ENCODE measurements around the gene FBRSL1.

- no peak for TF ChIP-seq RXRA (IDR thresholded peaks at IDR 0.05)
- TF ChIP-seq YY1 (IDR thresholded peaks at IDR 0.05) = no peak
- TF ChIP-seq REST (IDR thresholded peaks at IDR 0.05) = no peak
- no peak for TF ChIP-seq CTCF (IDR thresholded peaks at IDR 0.05; ENCODE audit: low read depth, low read length, missing input control)
- TF ChIP-seq RAD21 (IDR thresholded peaks at IDR 0.05) = no peak
- no peak for TF ChIP-seq GABPA (IDR thresholded peaks at IDR 0.05 in 1 of 2, conservative IDR thresholded peaks at IDR 0.05 in 1 of 2)
- TF ChIP-seq EGR1 (IDR thresholded peaks at IDR 0.05; ENCODE audit: low read depth in 2 of 2) = no peak
- no peak for TF ChIP-seq SP1 (IDR thresholded peaks at IDR 0.05)
- TF ChIP-seq JUND (IDR thresholded peaks at IDR 0.05) = no peak
- TF ChIP-seq HNF4G (IDR thresholded peaks at IDR 0.05) = no peak
- TF ChIP-seq ATF3 (IDR thresholded peaks at IDR 0.05) = no peak
- TF ChIP-seq MAX (IDR thresholded peaks at IDR 0.05) = no peak
- TF ChIP-seq ZBTB33 (IDR thresholded peaks at IDR 0.05) = no peak
- TF ChIP-seq TAF1 (conservative IDR thresholded peaks at IDR 0.05) = no peak
These were observed 38.6 kb upstream of the FBRSL1 start for GRCh38 chr12:132451172-132451835.

Measured in liver (tissue), 3 donors.